Endothelial cell of umbilical vein (primary cell): ENCODE data around the gene VSNL1. TPM values are rescaled to one million over a fixed set of nuclear protein-coding genes. Genes with fewer than 3 reads are reported as not detected.

ENCODE experiments used
- BruUV-seq: library from RNA; stranded (reverse); fragments of 400-500 nt; replicated peaks from 2 replicates; lab custom pipeline; 2021; lab: Mats Ljungman, UMichigan
- CTCF ChIA-PET: fragments of 300-600, 350-600 bp; sonication (Branson Sonifier 250); formaldehyde crosslinking; loops from one replicate; lab custom pipeline; 2021; ENCODE audit warnings: antibody characterized with exemption, inconsistent platforms; lab: Charles Lee
- POLR2A ChIA-PET: fragments of 300-600, 350-600 bp; sonication (Branson Sonifier 250); formaldehyde crosslinking; loops from one replicate; lab custom pipeline; 2021; ENCODE audit warnings: antibody characterized with exemption, inconsistent platforms; lab: Charles Lee
- DNase-seq: peaks from one replicate; pipeline ENCODE4 v3.0.0-alpha.2; 2011; ENCODE audit warnings: low read depth, low spot score
- FAIRE-seq: peaks from 2 replicates; lab custom pipeline; 2011; peaks lifted over from hg19 to GRCh38; lab: Jason Lieb, UNC
- H2AFZ ChIP-seq: 2 replicates; pipeline ENCODE4 v1.6.0; 2012; ENCODE audit warnings: low read depth, low read length, control low read depth, inconsistent platforms
- H3K27ac ChIP-seq: 2 replicates; pipeline ENCODE4 v1.5.1; 2011; ENCODE audit warnings: low read depth, mild to moderate bottlenecking, control low read depth, low read length, moderate library complexity; ENCODE audit not compliant: insufficient read depth
- H3K27me3 ChIP-seq, 2 experiments: 2 replicates each; pipeline versions ENCODE4 v1.6.0 to v1.6.1; 2011; ENCODE audit warnings: low read length in 2 of 2, mixed read lengths in 1 of 2; ENCODE audit not compliant: control insufficient read depth in 2 of 2, insufficient read depth in 2 of 2
- H3K36me3 ChIP-seq, 2 experiments: 2 replicates in 1 of 2; 3 replicates in 1 of 2; pipeline ENCODE4 v1.5.1; 2011; ENCODE audit warnings: low read length in 2 of 2, mild to moderate bottlenecking in 1 of 2, moderate library complexity in 1 of 2; ENCODE audit not compliant: control insufficient read depth in 2 of 2, insufficient read depth in 2 of 2; ENCODE audit errors: extremely low read depth in 1 of 2
- H3K4me1 ChIP-seq: 3 replicates; pipeline ENCODE4 v1.5.1; 2011; ENCODE audit warnings: mild to moderate bottlenecking, low read length; ENCODE audit not compliant: control insufficient read depth, insufficient read depth; ENCODE audit errors: extremely low read depth
- H3K4me2 ChIP-seq: 2 replicates; pipeline ENCODE4 v1.6.1; 2011; ENCODE audit warnings: low read length, control low read depth, mixed read lengths; ENCODE audit not compliant: insufficient read depth
- H3K4me3 ChIP-seq, 3 experiments: fragments of 200-600 bp in 1 of 3; sonication (generic), shearing (Covaris generic) in 1 of 3; replicated peaks in 1 of 3; 2 replicates each; pipeline ENCODE4 v1.5.1; 2011 to 2016; ENCODE audit warnings: control low read depth in 3 of 3, low read length in 3 of 3, mild to moderate bottlenecking in 2 of 3, inconsistent platforms in 1 of 3, low read depth in 1 of 3, moderate library complexity in 1 of 3; ENCODE audit not compliant: insufficient read depth in 1 of 3
- H3K79me2 ChIP-seq: 2 replicates; pipeline ENCODE4 v1.6.0; 2012; ENCODE audit warnings: low read length, inconsistent platforms; ENCODE audit not compliant: control insufficient read depth, insufficient read depth
- H3K9ac ChIP-seq: replicated peaks from 2 replicates; pipeline ENCODE3; 2011; ENCODE audit warnings: low read length, control low read depth; ENCODE audit not compliant: insufficient read depth; ENCODE audit errors: extremely low read depth
- H3K9me1 ChIP-seq: replicated peaks from 3 replicates; pipeline ENCODE4 v1.6.0; 2011; ENCODE audit warnings: mild to moderate bottlenecking, low read length; ENCODE audit not compliant: control insufficient read depth, insufficient read depth; ENCODE audit errors: extremely low read depth
- H3K9me3 ChIP-seq: replicated peaks from 2 replicates; pipeline ENCODE4 v1.5.1; 2012; ENCODE audit warnings: low read length, inconsistent platforms; ENCODE audit not compliant: control insufficient read depth, insufficient read depth
- H4K20me1 ChIP-seq: replicated peaks from 2 replicates; pipeline ENCODE3; 2011; ENCODE audit warnings: mild to moderate bottlenecking, low read length; ENCODE audit not compliant: control insufficient read depth, insufficient read depth; ENCODE audit errors: extremely low read depth
- EZH2 ChIP-seq: IDR thresholded peaks from 2 replicates; pipeline ENCODE4 v1.6.1; 2012; ENCODE audit warnings: borderline replicate concordance, low read depth, mild to moderate bottlenecking, moderate library complexity, low read length, inconsistent platforms; ENCODE audit not compliant: severe bottlenecking
- FOS ChIP-seq: IDR thresholded peaks from 2 replicates; pipeline ENCODE4 v1.6.1; 2011; ENCODE audit warnings: mild to moderate bottlenecking, low read length, moderate library complexity, borderline replicate concordance; ENCODE audit not compliant: insufficient read depth
- GATA2 ChIP-seq: IDR thresholded peaks from 2 replicates; pipeline ENCODE4 v1.7.0; 2011; ENCODE audit warnings: low read depth, mild to moderate bottlenecking, moderate library complexity, mixed read lengths, low read length; ENCODE audit not compliant: insufficient read length, insufficient read depth
- JUN ChIP-seq: IDR thresholded peaks from 2 replicates; pipeline ENCODE4 v1.6.1; 2011; ENCODE audit warnings: borderline replicate concordance, low read depth; ENCODE audit not compliant: insufficient read length, insufficient read depth
- MAX ChIP-seq: IDR thresholded peaks from 2 replicates; pipeline ENCODE4 v1.6.1; 2011; ENCODE audit not compliant: insufficient read depth, insufficient read length
- MYC ChIP-seq: IDR thresholded peaks from one replicate; pipeline ENCODE4 v1.6.1; 2011; ENCODE audit warnings: mild to moderate bottlenecking, low read depth, low read length
- POLR2A ChIP-seq: IDR thresholded peaks from 2 replicates; pipeline ENCODE4 v1.6.1; 2012; ENCODE audit warnings: low read depth, mild to moderate bottlenecking, control low read depth, low read length
- POLR2AphosphoS5 ChIP-seq: IDR thresholded peaks from 2 replicates; pipeline ENCODE4 v1.6.1; 2012; ENCODE audit warnings: low read depth, mild to moderate bottlenecking, control low read depth, low read length, moderate library complexity; ENCODE audit not compliant: insufficient read depth
- dilution Hi-C: fragments of 300-500 bp; cut with MboI; formaldehyde crosslinking; loops from one replicate; pipeline ENCODE4 v1.15.0; 2019; ENCODE audit warnings: low sequenced_read_pairs; ENCODE audit not compliant: extremely low pct_ligation_motif_present
- intact Hi-C: fragments of 100-400 bp; cut with micrococcal nuclease; formaldehyde crosslinking; loops from one replicate; pipeline ENCODE4 v1.10.0; 2022
- polyA plus RNA-seq, 4 experiments: library from polyadenylated mRNA; depleted of rRNA in 3 of 4; stranded (reverse) in 3 of 4; unstranded in 1 of 4; fragments of >200 nt; gene quantifications; 2 replicates each; pipeline versions ENCODE4 v1.2.1 to v1.2.3, GENCODE V29; 2011 to 2012; ENCODE audit warnings: missing spikeins in 1 of 4
- total RNA-seq: library from RNA; stranded (reverse); gene quantifications from 2 replicates; pipeline ENCODE4 v1.2.3, GENCODE V29; 2021
- TF ChIP-seq, protein P1 (sequence below), 2 donors: IDR thresholded peaks; 1 replicate in 1 of 2; 2 replicates in 1 of 2; pipeline ENCODE4 v1.5.1; 2011; ENCODE audit warnings: low read length in 2 of 2, mild to moderate bottlenecking in 2 of 2, moderate library complexity in 2 of 2, control low read depth in 1 of 2, inconsistent platforms in 1 of 2, low read depth in 1 of 2; ENCODE audit not compliant: insufficient read depth in 1 of 2; ENCODE audit errors: extremely low read depth in 1 of 2

VSNL1 gene
- total and polyA plus RNA-seq, 2 donors (not counting 3 experiments of a cell fraction or from before 2014, with no cell fraction given) = not detected

DNA sequence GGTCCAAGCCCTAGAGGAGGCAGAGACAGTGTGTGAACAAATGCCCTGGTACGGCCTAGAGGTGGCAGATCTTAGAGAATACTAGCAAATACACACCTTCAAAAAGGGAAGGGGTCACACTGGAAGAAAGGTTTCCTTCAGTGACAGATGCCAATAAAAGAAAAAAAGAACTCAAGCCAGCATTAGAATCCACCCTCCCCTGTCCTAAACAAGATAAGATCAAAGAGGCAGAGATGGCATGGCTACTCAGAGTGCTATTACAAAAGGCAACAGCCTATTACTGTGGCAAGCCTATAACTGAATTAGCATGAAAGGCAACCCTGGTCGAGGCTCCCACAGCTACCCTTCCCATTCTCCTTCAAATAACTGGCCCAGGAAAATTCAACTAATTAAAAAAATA, 143.5 kb downstream of the VSNL1 start:
- intact Hi-C loops (no loop called here), dilution Hi-C loops (no loop called here)
- H3K4me2 ChIP-seq = no peak overlapping the region
- H3K27me3 ChIP-seq = no peaks in the 10 kb centered on the region
- no peak overlapping the region for H3K27ac ChIP-seq
- ChIA-PET POLR2A (no interaction called here), CTCF (interaction anchor here (1.7 kb wide), 1 partner anchor 13 kb away, joined by 7 read pairs; no protein-coding TSS in a partner anchor)
- no TSS peak for BruUV-seq
- H3K4me3 ChIP-seq = no peak overlapping the region
- H3K79me2 ChIP-seq = no peaks in the 10 kb centered on the region
- DNase-seq (no peak), FAIRE-seq (no peak)
- H4K20me1 ChIP-seq = no peaks in the 10 kb centered on the region
- TF ChIP-seq FOS (no peak), POLR2AphosphoS5 (no peak), MYC (no peak), MAX (no peak), JUN (no peak), GATA2 (no peak), EZH2 (no peak), POLR2A (no peak)
- TF ChIP-seq, protein P1, sequence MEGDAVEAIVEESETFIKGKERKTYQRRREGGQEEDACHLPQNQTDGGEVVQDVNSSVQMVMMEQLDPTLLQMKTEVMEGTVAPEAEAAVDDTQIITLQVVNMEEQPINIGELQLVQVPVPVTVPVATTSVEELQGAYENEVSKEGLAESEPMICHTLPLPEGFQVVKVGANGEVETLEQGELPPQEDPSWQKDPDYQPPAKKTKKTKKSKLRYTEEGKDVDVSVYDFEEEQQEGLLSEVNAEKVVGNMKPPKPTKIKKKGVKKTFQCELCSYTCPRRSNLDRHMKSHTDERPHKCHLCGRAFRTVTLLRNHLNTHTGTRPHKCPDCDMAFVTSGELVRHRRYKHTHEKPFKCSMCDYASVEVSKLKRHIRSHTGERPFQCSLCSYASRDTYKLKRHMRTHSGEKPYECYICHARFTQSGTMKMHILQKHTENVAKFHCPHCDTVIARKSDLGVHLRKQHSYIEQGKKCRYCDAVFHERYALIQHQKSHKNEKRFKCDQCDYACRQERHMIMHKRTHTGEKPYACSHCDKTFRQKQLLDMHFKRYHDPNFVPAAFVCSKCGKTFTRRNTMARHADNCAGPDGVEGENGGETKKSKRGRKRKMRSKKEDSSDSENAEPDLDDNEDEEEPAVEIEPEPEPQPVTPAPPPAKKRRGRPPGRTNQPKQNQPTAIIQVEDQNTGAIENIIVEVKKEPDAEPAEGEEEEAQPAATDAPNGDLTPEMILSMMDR (IDR thresholded peaks at IDR 0.05; ENCODE audit: extremely low read depth in 1 of 2, insufficient read depth in 1 of 2, low read depth in 1 of 2, low read length in 2 of 2) = no peak
- H3K36me3 ChIP-seq = peaks cover 3 to 8% of the 10 kb centered on the region in 2 experiments
- H3K9me3 ChIP-seq = no peaks in the 10 kb centered on the region
- no peak overlapping the region for H2AFZ ChIP-seq
- H3K4me1 ChIP-seq = no peaks in the 10 kb centered on the region
- no peaks in the 10 kb centered on the region for H3K9me1 ChIP-seq
- no peak overlapping the region for H3K9ac ChIP-seq
